ENCODE data around the gene TEX38. TPM values are rescaled to one million over a fixed set of nuclear protein-coding genes. Genes with fewer than 3 reads are reported as not detected.

Gene TEX38
- total RNA-seq: under 1 TPM in 1 of 2 donors, not detected in 1; 0.55 TPM

DNA sequence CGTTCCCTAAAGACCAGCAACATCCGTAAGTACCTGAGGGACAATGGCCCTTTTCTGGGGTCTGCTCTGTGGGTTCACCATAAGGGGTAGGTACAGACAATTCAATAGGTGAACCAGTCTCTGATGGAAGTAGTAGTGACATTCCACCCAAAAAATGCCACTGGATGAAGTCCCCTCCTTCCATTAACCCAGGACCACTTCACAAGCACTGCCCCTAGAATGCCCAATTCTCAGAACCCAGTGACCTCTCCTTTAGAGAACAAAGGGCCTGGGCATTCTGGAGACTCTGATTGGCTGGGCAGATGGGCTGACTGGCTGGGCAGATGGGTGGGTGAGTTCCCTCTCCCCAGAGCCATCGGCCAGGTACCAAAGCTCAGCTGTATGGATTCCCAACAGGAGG is at the start of gene TEX38:
Gene TEX38 (plus strand): TSS at position 301 of the 400 bp plus-strand sequence. CDS start 81 bp downstream, at position 382.
- no peak for DNase-seq (ENCODE audit: low spot score in 2 of 2)
- Mint-ChIP-seq H3K27ac (peak within 1 kb of the TSS in 1 of 2 donors; percentile 32), H3K36me3 (peaks cover 0 to 2% of the 10 kb centered on the region in 2 donors), H3K9me3 (no peaks in the 10 kb centered on the region)
- ATAC-seq: no peak

DNA sequence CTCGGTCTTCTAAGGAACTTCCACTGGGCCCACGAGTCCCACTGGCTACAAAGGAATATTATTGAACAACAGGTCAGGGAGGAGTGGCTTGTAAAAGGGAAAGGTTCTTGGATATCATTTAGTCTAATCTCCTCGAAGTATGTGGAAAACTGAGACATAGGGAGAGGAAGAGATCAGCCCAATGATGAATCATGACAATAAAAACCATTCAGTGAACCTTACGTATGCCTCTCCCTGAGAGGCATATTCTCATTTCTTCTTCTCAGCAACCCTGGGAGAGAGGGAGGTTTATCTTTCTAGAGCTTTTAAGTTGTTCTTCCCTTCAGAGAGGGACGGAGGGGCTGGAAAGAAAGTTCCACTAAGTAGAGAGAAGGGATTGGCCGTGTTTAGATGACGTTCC is 49.7 kb upstream of the TEX38 start:
- DNase-seq (ENCODE audit: low spot score in 2 of 2): no peak
- Mint-ChIP-seq H3K27ac (no peak overlapping the region), H3K36me3 (no peaks in the 10 kb centered on the region), H3K9me3 (no peaks in the 10 kb centered on the region)
- no peak for ATAC-seq

DNA sequence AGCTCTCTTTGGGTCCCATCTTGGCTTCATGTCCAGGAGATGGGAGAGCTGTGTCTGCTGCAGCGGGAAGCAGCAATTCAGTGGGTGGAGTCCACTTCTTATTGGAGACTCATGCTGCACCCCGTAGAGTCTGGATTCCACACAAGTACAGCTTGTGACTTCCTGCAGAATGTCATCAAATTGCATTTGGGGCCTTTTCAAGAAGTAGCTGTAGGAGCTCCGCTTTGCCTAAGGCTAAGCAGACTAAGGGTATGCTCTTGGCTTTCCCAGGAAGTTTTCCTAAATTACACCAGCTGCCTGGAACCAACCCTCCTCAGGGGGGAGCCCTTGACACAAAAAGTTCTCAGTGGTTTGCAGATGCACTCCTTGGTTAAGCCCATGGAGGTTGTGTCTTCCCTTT is 49.3 kb upstream of the TEX38 start:
- H3K36me3 Mint-ChIP-seq: no peaks in the 10 kb centered on the region
- no peak overlapping the region for H3K27ac Mint-ChIP-seq
- ATAC-seq (no peak), DNase-seq (ENCODE audit: low spot score in 2 of 2) (no peak)
- H3K9me3 Mint-ChIP-seq: no peaks in the 10 kb centered on the region

DNA sequence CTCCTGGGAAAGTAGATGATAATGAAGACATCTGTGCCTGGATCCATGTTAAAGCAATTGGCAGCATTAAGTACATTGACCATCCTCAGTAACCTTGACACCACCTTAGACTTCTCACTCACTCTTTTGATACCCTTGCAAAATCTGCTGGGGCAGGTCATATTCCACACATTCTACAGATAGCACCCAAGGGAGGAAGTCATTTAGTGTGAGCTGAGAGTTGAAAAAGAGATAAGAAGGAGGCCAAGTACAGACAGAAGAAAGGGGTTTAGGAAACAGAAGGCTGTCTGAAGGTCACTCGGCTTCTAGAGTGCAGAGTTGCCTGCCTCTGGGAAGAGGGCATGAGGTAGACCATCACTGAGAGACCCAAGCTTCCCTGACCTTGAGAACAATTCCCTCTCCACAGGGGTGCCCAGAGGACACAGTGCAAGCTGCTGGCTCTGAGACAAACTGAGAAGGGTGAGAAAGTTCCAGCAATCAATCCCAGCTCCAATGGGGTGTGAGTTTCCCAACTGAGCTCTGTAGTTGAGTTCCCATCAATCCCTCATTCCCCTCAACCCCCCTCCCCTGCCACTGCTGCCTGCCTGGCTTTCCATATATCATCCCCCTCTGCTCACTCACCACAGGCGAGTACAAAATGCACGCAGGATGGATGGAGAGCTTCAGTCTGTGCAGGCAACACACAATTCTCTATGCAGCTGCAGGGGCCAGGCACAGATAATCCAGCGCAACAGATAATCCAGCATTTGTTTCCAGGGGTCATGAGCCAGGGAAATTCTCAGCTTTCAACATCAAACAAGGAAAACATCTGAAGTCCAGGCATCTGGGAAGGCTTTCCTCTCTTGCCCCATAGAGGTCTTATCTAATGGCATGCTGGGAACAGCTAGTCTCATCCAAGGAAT is 47.7 kb upstream of the TEX38 start:
- DNase-seq (ENCODE audit: low spot score in 2 of 2) (no peak), ATAC-seq (no peak)
- Mint-ChIP-seq H3K9me3 (no peaks in the 10 kb centered on the region), H3K27ac (no peak overlapping the region), H3K36me3 (no peaks in the 10 kb centered on the region)

DNA sequence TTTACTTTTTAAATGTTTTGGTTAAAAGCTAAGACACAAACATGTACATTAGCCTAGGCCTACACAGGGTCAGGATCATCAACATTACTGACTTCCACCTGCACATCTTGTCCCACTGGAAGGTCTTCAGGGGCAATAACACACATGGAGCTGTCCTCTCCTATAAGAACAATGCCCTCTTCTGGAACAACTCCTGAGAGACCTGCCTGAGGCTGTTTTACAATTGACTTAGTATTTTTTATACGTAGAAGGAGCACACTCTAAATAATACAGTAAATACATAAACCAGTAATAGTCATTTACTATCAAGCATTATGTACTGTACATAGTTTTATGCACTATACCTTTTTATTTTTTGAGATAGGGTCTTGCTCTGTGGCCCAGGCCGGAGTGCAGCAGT is 40.9 kb upstream of the TEX38 start:
- no peak for ATAC-seq
- no peak for DNase-seq (ENCODE audit: low spot score in 2 of 2)
- no peaks in the 10 kb centered on the region for H3K9me3 Mint-ChIP-seq
- no peak overlapping the region for H3K27ac Mint-ChIP-seq
- H3K36me3 Mint-ChIP-seq: no peaks in the 10 kb centered on the region

DNA sequence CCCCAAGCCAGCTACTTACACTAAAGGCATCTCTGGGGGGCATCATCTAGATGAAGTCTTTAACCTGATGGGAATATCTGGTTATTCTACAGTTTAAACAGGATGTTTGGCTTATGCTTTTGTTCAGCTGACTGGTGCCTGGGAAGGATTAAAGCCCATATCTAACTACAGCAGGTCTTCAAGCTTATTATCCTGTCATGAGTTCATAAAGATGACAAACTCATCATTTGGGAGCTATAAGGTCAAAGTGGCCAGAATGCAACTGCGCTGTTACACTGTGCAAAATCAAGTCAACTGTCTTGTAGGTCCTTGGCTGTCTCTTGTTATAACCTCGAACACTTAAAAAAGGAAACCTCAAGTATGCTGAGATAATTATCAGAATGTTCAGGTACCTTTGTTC is 36.4 kb upstream of the TEX38 start:
- no peaks in the 10 kb centered on the region for H3K9me3 Mint-ChIP-seq
- DNase-seq (ENCODE audit: low spot score in 2 of 2) (no peak), ATAC-seq (no peak)
- no peak overlapping the region for H3K27ac Mint-ChIP-seq
- no peaks in the 10 kb centered on the region for H3K36me3 Mint-ChIP-seq

DNA sequence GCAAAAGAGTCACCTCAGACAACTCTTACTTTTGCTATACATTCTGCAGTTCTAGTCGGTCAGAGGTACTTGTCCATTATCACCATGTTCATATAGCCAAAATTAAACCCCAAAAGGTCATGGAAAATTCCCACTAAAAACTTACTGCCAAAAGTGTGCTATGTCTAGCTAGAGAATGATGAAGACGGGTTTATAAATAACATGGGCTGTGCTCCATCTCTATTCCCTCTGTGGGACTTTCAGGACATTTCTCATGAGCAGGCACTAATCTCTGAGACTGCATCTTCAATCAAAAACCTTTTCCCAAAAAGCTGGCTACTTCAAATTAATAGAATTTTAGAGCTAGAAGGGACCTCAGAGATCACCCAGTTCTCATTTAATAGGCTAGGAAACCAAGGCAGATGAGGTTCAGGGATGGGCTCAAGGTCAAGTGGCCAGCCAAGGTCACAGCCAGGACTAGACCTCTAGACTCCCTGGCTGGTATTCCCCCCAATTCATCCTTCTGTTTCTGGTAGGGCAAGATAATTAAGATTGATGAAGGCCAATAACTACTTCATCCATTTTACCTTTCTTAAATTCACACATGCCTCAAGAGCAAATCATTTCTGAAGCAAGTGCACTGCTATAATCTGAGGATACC is 34.1 kb upstream of the TEX38 start:
- no peak for ATAC-seq
- peak overlapping the region in 1 of 2 donors; percentile 13 for H3K27ac Mint-ChIP-seq
- no peaks in the 10 kb centered on the region for H3K9me3 Mint-ChIP-seq
- H3K36me3 Mint-ChIP-seq: peaks cover 0 to 8% of the 10 kb centered on the region in 2 donors
- DNase-seq (ENCODE audit: low spot score in 2 of 2): no peak

DNA sequence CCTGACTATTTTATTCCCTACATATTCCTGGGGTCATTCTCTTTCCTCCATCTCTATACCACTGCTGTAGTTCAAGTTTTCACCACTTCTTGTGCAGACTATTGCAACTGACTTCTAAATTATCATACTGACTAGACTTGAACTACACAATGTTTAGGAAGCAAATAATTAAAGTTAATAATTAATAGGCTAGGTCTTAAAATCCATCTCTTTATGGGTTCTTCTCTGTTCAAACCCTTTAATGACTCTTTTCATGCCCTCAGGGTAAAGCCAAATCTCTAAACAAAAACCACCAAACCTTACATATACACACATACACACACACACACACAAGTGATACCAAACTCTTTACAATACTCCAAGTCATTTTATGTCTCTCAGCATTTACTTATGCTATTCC is 32.7 kb upstream of the TEX38 start:
- Mint-ChIP-seq H3K27ac (peak overlapping the region in 1 of 2 donors; percentile 42), H3K9me3 (no peaks in the 10 kb centered on the region), H3K36me3 (peaks cover 0 to 8% of the 10 kb centered on the region in 2 donors)
- ATAC-seq (no peak), DNase-seq (ENCODE audit: low spot score in 2 of 2) (no peak)

DNA sequence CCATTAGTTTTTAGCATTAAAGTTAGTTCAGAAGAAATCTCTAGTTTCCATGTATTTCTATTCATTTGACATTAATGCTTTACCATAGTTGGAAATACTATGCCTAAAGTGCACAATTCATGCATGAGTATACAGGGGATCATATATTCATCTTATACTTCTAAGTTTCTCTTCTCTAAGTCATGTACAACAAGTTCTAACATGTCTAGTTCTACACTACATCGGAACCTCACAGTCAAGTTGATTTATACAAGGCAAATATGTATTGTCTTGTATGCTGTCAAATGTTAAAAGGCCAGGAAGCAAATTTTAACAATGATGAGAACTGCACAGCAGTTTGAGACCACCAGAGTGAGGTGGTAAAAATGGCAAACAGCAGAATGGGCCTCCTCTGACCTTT is 32.1 kb upstream of the TEX38 start:
- DNase-seq (ENCODE audit: low spot score in 2 of 2) (no peak), ATAC-seq (no peak)
- H3K27ac Mint-ChIP-seq: peak overlapping the region in 1 of 2 donors; percentile 42
- peaks cover 0 to 8% of the 10 kb centered on the region in 2 donors for H3K36me3 Mint-ChIP-seq
- no peaks in the 10 kb centered on the region for H3K9me3 Mint-ChIP-seq

DNA sequence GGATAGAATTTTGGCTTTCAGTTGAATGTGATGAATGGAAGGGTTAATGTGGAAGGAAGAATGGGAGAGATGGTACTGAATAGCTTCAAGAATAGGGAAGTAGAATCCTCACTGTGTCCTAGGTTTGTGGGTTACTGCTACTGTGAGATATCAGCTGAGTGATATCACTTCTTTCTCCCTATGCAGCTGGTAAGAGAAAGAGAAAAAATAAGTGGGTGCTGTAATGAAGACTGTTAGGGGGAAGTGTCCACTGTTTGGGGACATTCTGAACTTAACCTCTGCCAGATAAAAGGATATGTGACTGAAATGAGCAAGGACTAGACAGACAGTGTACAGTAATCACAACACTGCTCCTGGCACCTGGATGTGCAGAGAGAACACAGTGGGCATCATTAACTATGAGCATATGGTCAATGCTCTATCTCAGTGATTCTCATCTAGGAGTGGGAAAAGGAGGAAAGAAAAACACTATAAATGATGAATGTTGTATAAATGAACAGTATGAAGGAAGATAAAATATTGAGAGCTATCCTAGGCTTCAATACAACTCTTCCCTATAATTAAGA is 29.5 kb upstream of the TEX38 start:
- H3K27ac Mint-ChIP-seq: peak overlapping the region in 1 of 2 donors; percentile 40
- no peak for DNase-seq (ENCODE audit: low spot score in 2 of 2)
- H3K9me3 Mint-ChIP-seq: peaks cover 0 to 3% of the 10 kb centered on the region in 2 donors
- no peak for ATAC-seq
- H3K36me3 Mint-ChIP-seq: peaks cover 0 to 15% of the 10 kb centered on the region in 2 donors

DNA sequence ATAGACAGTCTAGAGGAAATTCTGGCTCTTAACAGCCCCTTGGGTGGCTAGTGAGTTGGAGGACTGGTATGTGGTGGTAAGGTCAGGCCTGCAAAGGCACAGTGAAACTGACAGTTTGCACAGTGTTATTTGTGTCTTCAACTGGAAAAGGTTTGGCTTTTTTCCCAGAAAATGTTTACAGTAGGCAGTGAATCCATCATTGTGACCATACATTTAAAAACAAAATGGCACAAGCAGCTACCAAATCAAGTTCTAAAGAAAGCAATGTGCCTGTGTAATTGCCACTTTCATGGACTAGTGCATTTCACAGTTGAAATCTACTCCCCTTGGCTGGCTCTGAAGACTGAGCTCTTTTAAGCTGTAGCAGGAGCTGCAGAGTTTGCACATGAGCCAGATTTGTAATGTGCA is 28.3 kb upstream of the TEX38 start:
- H3K36me3 Mint-ChIP-seq: peaks cover 0 to 24% of the 10 kb centered on the region in 2 donors
- no peak for ATAC-seq
- DNase-seq (ENCODE audit: low spot score in 2 of 2): no peak

DNA sequence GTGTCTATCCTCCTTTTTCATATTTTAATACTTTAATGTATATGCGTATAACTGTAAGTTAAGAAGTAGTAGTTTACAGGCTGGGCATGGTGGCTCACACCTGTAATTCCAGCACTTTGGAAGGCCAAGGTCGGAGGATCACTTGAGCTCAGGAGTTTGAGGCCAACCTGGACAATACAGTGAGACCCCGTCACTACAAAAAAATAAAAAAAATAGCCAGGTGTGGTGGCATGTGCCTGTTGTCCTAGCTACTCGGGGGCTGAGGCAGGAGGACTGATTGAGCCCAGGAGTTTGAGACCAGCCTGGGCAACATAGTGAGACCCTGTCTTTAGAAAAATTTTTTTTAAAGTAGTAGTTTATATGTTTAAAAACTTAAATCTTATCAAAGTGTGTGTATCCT is 25.8 kb upstream of the TEX38 start:
- Mint-ChIP-seq H3K27ac (no peak overlapping the region), H3K9me3 (peaks cover 0 to 11% of the 10 kb centered on the region in 2 donors), H3K36me3 (peaks cover 8 to 49% of the 10 kb centered on the region in 2 donors)
- DNase-seq (ENCODE audit: low spot score in 2 of 2): no peak
- no peak for ATAC-seq

More for the DNA sequence above, 28.3 kb upstream of the TEX38 start:
- no peak overlapping the region for H3K27ac Mint-ChIP-seq
- peaks cover 0 to 7% of the 10 kb centered on the region in 2 donors for H3K9me3 Mint-ChIP-seq

DNA sequence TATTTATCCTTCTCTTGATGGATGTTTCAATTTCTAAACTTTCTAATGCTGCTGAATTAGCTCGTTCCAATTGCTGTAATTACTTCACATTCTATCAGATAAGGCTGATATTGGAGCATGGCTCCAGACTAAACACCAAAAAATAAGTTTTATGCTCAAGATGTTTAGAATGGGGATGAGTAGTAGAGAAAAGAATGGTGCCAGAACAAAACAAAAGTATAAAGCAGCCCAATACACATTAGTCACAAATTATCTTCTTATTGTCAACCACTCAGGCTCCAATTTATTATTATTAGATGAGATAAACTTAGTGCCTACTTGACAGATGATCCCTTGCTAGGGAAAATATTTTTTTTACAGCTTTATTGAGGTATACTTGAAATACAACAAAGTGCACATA is 25.3 kb upstream of the TEX38 start:
- Mint-ChIP-seq H3K27ac (peak overlapping the region; percentile 42 to 44), H3K9me3 (peaks cover 0 to 12% of the 10 kb centered on the region in 2 donors), H3K36me3 (peaks cover 8 to 50% of the 10 kb centered on the region in 2 donors)
- DNase-seq (ENCODE audit: low spot score in 2 of 2): no peak
- no peak for ATAC-seq

DNA sequence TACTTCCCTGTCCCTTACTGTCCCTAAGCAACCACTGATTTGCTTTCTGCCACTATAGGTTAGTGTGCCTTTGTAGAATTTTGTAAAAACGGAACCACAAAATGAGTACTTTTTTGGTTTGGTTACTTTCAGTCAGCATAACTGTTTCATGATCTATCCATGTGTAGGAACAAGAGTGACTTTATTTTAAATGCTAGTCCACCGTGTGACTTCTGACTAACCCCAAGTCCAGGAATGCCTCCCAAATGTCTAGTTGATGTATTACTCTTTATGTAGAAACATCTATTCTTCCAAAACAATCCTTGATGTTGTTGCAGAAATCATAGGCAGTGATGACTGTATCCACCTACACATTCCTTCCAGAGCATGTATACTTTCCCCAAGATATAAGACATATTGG is 24.8 kb upstream of the TEX38 start:
- Mint-ChIP-seq H3K9me3 (peaks cover 0 to 12% of the 10 kb centered on the region in 2 donors), H3K36me3 (peaks cover 13 to 51% of the 10 kb centered on the region in 2 donors), H3K27ac (peak overlapping the region; percentile 10 to 42)
- ATAC-seq (peak; percentile 85 to 87), DNase-seq (ENCODE audit: low spot score in 2 of 2) (no peak)

DNA sequence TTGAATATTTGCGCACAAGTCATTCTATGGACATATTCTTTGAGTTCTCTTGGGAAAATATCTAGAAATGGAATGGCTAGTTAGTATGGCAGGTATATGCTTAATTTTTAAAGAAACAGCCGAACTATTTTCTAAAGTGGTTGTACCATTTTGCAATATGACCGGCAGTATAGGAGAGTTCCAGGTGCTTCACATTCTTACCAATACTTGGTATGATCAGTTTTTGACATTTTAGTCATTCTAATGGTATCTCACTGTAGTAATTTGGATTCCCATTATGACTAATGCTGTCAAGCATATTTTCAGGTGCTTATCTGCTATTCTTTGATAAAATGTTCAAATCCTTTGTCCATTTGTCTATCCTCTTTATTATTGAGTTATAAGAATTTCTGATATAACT is 24.0 kb upstream of the TEX38 start:
- peaks cover 19 to 52% of the 10 kb centered on the region in 2 donors for H3K36me3 Mint-ChIP-seq
- H3K27ac Mint-ChIP-seq: peak overlapping the region; percentile 16 to 42
- peaks cover 0 to 12% of the 10 kb centered on the region in 2 donors for H3K9me3 Mint-ChIP-seq
- ATAC-seq: peak; percentile 66 to 71
- DNase-seq (ENCODE audit: low spot score in 2 of 2): no peak

DNA sequence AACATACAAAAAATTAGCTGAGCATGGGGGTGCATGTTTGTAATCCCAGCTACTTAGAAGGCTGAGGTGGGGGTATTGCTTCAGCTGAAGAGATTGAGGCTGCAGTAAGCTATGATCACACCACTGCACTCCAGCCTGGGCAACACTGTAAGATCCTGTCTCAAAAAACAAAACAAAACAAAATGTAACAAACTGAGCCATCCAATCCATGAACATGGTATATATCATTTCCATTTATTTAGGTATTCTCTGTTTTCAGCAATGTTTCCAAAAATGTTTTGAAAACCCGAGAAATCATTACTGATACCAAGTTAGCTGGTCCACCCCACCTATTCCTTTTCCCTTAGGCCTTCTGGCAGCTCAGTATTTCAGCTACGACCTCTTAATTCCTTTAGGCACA is 21.9 kb upstream of the TEX38 start:
- ATAC-seq: no peak
- Mint-ChIP-seq H3K36me3 (peaks cover 22 to 61% of the 10 kb centered on the region in 2 donors), H3K9me3 (peaks cover 0 to 14% of the 10 kb centered on the region in 2 donors), H3K27ac (no peak overlapping the region)
- DNase-seq (ENCODE audit: low spot score in 2 of 2): no peak

DNA sequence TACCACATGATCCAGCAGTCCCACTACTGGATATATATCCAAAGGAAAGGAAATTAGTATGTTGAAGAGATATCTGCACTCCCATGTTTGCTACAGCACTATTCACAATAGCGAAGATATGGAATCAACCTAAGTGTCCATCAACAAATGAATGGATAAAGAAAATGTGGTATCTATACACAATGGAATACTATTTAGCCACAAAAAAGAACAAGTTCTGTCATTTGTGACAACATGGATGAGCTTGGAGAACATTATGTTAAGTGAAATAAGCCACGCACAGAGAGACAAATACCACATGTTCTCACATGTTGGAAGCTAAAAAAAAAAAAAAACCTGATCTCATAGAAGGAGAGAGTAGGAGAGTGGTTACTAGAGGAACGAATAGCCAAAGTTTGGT is 21.2 kb upstream of the TEX38 start:
- Mint-ChIP-seq H3K36me3 (peaks cover 25 to 68% of the 10 kb centered on the region in 2 donors), H3K27ac (no peak overlapping the region), H3K9me3 (peaks cover 0 to 17% of the 10 kb centered on the region in 2 donors)
- DNase-seq (ENCODE audit: low spot score in 2 of 2) (no peak), ATAC-seq (no peak)

All from activated naive CD4-positive, alpha-beta T cell treated with anti-CD3 and anti-CD28 coated beads, Interleukin-2, amount 50 U/mL, for 72 hours (primary cell).